NCI-H1694 (cell line): ENCODE data around the gene CCR4.
A peak's percentile ranks its signal among the peaks of the same experiment; 100 is the strongest.
"Not testable (repeated sequence)": the region's sequence is repeated elsewhere in the genome, so short reads cannot be mapped to it uniquely, and the experiment has no call there.

Source experiments
- DNase-seq: peaks from one replicate; lab custom pipeline; 2025; lab: John Stamatoyannopoulos, UW

Gene CCR4

DNA sequence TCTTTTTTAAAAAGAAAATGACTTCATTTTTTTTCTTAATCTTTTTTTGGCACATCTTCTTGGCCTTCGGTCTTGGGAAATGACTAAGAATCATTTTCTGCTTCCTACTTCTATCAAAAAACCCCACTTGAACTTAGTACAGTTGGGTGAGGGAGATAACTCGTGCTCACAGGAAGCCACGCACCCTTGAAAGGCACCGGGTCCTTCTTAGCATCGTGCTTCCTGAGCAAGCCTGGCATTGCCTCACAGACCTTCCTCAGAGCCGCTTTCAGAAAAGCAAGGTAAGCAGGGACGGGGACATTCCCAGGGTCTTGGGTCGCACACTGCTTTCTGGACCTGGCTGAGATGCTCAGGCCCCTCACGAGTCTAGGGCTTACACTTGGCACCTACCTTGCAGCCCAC, at the start of gene CCR4:
Gene CCR4, plus strand, starts transcription at position 235 of the 402 bp plus-strand sequence. CDS start 1,779 bp downstream, outside the sequence.
- no peak for DNase-seq

DNA sequence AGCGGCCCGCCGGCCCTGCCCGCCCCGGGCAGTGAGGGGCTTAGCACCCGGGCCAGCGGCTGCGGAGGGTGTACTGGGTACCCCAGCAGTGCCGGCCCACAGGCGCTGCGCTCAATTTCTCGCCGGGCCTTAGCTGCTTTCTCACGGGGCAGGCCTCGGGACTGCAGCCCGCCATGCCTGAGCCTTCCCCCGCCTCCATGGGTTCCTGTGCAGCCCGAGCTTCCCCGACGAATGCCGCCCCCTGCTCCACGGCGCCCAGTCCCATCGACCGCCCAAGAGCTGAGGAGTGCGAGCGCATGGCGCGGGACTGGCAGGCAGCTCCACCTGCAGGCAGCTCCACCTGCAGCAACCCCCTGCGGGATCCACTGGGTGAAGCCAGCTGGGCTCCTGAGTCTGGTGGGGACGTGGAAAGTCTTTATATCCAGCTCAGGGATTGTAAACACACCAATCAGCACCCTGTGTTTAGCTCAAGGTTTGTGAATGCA, 48.5 kb upstream of the CCR4 start:
- not testable (repeated sequence) for DNase-seq

DNA sequence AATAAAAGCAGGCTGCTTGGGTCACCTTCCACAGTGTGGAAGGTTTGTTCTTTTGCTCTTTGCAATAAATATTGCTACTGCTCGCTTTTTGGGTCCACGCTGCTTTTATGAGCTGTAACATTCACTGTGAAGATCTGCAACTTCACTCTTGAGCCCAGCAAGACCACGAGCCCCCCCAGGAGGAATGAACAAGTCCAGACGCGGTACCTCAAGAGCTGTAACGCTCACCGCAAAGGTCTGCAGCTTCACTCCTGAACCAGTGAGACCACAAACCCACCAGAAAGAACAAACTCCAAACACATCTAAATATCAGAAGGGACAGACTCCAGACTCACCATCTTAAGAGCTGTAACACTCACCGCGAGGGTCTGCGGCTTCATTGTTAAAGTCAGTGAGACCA, 47.5 kb upstream of the CCR4 start:
- DNase-seq: no peak

DNA sequence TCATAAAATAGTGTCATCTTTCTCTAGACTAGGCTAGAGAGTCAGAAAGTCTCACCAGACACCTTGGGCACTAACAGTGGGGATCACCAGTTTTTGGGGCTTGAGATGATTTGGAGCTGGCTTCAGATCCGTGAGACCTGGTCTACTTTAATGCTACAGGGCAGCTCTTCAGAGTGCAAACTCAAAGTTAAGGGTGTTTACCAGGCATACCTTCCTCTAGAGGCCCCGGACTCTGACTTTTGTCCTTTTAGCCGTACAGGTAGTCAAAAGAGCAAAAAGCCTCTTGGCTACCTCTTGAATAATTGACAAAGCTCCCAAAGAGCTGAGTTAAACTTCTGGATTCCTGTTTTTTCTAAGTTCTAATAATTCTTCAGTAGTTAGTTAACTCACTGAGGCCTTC, 41.4 kb upstream of the CCR4 start:
- no peak for DNase-seq

DNA sequence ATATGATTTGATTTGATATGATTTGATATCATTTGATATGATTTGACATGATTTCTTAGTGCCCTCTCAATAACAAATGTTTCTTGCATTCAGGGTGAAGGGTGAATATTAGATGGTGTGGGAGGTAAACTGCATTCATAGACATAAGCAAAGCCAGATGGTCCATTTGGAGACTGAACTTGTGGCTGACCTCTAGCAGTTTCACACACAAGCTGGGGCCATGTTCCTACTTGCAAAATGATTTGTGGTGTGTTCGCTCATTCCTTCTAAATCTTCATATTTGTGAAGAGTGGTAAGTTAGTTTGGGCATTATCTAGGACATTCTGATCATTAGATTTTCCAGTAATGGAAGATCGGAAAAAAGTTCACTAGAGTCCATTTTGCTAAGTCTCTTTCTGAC, 40.5 kb upstream of the CCR4 start:
- no peak for DNase-seq

DNA sequence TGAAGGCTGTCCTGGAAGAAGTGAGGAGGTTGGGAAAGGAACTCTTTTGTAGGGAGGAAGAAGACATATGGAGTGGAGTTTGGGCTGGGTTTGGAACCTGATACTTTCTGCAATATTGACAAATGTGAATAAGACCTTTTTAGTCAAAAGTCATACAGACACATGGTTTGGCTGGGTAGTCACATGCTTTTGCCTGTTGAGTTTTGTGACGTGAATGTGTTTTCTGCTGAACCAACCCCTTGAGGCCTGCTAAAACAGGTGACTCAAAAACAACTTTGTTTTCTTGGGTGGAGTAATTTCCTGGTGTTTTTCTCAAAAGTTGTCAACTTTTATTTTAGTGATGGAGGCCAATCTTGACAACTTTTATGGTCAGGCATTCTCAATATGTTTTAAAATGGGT, 39.4 kb upstream of the CCR4 start:
- DNase-seq: no peak

DNA sequence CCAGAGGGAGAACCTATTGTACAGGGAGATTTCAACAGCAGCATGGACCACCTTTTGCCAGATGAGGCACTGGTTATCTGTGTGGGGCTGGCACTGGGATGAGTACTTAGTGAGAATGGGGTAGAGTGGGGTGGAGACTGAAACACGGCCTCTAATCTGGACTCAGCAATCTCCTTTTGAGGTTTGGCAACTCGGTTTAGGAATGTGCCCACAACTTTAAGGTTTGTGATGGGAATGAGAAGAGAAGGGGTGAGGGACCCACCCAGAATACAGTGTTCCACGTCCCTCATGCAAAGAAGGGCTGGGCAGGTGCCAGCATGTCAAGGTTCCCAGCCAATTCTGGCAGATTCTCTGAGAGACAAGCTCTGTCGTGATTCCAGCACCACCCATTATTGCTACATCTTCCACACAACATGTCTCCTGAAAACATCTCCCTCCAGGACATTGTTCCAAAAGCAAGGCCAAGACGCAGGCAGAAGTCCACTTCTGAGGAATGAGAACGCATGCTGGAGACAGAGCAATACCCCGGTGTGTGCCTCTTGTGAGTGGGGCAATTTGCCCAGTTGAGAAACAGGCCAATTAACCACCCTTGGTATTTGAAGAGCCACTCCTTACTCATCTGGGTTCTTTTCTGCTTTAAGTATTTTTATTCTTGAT, 37.5 kb upstream of the CCR4 start:
- no peak for DNase-seq

DNA sequence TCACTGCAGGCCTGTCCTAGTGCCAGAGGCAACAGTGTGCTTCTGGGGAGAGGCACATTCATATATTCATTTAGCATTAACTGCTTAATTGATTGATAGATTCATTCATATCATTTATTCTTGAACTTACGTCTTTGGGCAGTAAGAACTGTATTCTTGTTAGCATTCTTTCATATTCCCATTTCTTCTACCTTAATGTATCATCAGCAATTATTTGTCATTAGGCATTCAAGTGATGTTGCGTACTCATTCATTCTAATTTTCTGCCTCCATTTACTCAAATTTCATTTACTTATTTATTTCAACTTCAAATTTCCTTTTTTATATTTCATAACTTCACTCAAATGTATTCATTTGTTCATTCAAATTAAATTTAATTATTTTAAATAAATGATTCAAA, 31.5 kb upstream of the CCR4 start:
- no peak for DNase-seq

DNA sequence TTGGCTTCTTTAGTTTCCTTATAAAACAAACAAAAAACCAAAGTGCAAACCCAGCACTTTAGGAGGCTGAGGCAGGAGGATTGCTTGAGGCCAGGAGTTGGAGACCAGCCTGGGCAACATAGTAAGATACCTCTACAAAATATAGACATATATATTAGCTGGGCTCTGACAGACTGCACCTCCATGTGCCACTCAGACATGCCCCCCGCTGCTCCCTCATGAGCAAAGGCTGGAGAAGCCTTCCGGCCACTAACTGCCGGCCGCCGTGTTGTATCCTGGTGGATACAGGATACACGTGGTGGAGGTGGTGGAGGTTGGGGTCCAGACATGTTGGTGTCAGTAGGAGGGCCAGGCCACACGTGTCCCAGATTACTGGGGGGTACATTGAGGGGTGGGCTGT, 29.4 kb upstream of the CCR4 start:
- no peak for DNase-seq

DNA sequence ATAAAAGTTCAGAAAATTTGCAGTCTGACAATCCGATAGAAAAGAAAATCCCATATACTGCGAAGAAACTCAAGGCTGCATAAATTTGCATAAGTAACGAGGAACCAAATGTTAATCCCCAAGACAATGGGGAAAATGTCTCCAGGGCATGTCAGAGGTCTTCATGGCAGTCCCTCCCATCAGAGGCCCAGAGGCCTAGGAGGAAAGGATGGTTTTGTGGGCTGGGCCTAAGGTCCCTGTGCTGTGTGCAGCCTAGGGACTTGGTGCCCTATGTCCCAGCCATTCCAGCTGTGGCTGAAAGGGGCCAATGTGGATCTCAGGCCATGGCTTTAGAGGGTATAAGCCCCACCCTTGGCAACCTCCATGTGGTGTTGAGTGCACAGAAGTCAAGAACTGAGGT, 21.3 kb upstream of the CCR4 start:
- no peak for DNase-seq

DNA sequence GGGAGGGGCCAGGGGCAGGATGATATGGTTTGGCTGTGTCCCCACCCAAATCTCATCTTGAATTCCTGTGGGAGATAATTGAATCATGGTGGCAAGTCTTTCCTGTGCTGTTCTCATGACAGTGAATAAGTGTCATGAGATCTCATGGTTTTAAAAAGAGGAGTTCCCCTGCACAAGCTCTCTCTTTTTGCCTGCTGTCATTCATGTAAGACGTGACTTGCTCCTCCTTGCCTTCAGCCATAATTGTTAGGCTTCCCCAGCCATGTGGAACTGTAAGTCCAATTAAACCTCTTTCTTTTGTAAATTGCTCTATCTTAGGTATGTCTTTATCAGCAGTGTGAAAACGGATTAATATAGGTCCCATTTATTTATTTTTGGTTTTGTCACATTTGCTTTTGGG, 20.2 kb upstream of the CCR4 start:
- not testable (repeated sequence) for DNase-seq

DNA sequence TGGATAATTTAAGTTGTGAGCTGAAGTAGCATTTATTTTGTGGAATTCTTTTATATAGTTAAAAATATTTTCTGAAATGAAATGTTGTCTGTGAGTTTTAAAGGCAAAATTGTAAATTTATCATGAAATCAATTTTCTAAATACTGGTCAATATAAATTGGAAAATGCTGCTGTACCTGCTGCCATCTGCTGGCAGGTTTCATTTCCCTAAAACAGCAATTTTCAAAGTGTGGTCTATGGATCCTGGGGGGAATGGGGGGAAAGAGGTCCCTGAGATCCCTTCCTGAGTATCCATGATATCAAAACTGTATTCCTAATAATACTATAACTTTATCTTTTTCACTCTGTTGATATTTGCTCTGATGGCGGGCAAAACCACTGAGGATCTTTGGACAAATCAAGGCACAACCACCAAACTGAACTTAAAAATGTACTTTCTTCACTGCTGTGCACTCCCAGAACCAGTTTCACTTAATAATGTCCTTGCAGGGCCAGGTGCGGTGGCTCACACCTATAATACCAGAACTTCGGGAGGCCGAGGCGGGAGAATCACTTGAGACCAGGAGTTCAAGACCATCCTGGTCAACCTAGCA, 17.2 kb upstream of the CCR4 start:
- no peak for DNase-seq

DNA sequence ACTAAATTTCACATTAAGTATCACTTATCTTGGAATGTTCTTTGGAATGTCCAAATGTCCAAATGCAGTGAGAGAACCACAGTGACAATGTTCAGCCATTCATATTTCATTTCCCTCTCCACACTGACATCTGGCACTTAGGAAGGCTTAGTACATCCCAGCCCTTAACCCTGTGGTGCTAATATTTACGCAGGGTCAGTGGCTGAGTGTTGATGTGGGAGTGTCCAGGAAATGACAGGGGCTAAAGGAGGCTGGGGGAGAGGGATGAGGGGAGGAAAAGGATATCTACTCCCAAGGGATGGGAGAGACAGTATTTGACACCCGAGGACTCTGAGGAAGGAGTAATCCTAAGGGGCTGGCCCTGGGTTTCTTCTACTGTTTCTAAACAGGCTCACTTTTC, 14.1 kb upstream of the CCR4 start:
- DNase-seq: no peak

DNA sequence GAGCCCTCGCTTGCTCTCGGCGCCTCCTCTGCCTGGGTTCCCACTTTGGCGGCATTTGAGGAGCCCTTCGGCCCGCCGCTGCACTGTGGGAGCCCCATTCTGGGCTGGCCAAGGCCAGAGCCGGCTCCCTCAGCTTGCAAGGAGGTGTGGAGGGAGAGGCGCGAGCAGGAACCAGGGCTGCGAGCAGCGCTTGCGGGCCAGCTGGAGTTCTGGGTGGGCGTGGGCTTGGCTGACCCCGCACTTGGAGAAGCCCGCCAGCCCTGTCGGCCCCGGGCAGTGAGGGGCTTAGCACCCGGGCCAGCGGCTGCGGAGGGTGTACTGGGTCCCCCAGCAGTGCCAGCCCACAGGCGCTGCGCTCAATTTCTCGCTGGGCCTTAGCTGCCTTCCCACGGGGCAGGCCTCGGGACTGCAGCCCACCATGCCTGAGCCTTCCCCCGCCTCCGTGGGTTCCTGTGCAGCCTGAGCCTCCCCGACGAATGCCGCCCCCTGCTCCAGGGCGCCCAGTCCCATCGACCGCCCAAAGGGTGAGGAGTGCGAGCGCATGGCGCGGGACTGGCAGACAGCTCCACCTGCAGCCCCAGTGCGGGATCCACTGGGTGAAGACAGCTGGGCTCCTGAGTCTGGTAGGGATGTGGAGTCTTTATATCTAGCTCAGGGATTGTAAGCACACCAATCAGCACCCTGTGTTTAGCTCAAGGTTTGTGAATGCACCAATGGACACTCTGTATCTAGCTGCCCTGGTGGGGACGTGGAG, 11.7 kb upstream of the CCR4 start:
- not testable (repeated sequence) for DNase-seq

DNA sequence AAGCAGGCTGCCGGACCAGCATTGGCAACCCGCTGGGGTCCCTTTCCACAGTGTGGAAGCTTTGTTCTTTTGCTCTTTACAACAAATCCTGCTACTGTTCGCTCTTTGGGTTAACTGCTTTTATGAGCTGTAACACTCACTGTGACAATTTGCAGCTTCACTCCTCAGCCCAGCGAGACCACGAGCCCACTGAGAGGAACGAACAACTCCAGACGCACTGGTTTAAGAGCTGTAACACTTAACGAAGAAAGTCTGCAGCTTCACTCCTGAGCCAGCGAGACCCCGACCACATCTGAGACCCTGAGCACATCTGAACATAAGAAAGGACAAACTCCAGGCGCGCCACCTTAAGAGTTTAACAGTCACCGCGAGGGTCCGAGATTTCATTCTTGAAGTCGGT, 10.7 kb upstream of the CCR4 start:
- no peak for DNase-seq

DNA sequence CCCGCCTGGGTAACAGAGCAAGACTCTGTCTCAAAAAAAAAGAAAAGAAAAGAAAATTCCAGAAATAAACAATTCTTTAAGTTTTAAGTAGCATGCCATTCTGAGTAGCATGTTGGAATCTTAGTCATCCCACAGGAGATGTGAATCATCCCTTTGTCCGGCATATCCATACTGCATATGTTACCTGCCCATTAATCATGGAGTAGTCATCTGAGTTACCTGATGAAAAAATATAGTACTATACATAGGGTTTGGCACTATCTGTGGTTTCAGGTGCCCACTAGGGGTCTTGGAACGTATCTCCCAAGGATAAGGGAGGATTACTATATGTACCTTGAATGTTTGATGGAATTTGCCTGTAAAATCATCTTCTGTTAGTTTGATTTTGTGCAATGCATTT, 6.3 kb upstream of the CCR4 start:
- DNase-seq: no peak

DNA sequence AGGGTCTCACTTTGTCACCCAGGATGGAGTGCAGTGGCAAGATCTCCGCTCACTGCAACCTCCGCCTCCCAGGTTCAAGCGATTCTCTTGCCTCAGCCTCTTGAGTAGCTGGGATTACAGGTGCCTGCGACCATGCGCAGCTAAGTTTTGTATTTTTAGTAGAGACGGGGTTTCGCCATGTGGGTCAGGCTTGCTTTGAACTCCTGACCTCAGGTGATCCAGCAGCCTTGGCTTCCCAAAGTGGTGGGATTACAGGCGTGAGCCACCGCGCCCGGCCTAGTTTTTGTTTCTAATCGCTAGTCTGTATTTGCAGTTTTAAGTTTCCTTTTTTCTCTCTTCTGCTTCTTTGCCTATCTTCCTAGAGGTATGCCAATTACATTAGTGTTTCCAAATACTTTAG, 5.8 kb upstream of the CCR4 start:
- not testable (repeated sequence) for DNase-seq

DNA sequence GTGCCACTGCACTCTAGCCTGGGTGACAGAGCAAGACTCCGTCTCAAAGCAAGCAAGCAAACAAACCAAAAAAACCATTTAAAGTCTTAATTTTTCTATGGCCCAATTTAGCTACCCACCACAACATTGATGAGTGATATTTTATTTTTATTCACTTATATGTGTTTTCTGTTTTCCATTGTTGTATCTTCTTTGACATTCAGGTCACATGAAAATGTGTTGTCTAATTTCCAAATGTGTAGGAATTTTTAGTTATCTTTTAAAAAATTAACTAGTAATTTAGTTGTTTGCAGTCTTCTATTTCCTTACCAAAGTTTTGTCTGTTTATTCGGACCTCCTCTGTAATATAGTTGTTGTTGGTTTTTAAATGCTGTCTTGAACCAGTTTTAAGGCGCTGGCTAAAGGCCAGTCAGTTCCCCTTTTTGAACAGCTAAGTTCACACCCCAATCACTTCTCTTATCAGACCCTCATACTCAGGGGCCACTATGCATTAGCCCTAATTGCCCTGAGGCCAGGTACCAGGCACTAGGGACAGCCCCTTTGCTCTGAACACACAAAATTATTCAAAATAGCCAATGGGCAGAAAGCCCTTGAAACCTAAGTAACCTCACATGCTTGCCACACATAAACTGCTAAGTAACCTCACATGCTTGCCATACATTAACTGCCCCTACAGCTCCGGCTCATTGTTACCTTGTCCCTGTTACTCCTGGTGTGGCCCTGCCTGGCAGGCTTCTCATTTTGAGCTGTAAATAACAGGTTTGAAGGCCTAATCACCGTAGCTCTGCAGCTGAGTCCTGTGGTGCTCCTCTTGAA, 4.3 kb upstream of the CCR4 start:
- DNase-seq: no peak

DNA sequence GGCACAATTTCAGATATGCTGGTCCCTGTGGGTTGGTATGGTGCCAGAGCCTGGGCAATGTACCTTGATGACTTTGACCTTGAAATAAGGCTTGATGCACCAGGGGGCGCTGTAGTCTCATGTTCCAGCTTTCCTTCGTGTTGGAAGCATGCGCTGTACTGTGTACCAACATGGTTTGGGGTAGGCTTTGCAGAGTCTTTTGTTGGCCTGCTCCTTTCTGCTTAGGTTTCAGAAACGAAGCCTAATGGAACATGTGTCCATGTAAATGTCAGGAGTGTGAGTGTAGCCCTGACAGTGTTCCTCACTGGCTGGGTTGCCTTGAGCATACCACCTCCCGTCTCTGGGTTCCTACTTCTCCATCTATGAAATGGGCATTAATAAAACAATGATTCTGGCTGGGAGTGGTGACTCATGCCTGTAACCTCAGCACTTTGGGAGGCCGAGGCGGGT, 3.6 kb upstream of the CCR4 start:
- peak; percentile 48 for DNase-seq

DNA sequence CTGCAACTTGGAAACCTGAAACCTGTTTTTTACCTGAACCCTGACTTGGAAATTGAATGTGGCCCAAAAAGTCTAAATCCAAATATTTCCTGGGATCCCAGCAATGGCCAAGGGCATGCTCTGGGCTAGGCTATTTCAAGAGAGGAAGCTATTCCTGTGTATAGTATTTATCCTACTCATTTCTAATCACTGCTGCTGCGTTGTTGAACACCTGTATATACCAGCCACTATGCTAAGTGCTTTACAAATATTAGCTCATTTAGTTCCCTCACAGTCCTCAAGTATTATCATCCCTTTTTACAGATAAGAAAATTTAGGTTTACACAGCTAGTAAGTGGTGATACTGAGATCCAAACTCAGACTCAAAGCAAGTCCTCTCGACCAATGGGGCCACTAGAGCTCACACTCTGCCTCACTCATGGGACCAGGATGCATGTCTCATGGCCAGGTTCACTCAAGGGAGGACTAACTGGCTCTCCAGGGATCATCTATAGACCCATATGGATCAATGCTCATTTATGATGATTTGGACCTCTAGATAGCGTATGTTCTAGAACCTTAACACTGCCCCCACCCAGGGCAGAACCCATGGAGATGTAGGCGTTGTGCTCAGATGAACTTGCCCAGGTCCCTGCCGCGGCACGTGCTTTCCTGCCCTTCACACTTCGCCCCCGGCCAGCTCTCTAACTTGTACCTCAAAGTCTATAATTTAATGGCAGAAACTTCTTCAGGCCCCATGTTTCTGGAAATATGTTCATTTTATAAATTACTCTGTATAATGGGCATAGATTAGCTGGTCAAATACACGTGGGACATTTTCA, 2.6 kb upstream of the CCR4 start:
- no peak for DNase-seq

DNA sequence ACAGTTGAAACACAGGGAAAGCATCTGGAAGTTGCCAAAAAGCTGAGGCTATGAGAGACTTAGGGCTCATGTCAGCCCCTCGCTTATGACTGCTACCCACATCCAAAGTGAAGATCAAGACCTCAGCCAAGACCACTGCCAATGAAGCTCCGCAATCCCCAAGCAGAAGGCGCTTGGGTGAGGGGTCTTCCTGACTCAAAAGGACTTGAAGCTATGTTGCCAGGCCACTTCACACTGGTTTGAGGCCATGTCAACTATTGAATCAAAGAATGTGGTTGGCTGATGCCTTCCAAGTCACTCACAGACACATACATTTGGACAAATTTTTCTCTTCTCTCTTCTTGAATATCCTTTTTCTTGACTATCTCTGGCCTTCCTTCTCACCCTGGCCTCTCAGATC, 928 bp upstream of the CCR4 start:
- DNase-seq: no peak
